Dendritic cell treated with granulocyte-macrophage colony-stimulating factor and Interleukin-4, amounts not matched to agents 40 ng/mL and 50 ng/mL, for 4 days (primary cell): ENCODE data around the gene OR6C70.
"Not testable (repeated sequence)": the region's sequence is repeated elsewhere in the genome, so short reads cannot be mapped to it uniquely, and the experiment has no call there.

Experiments
- H3K27ac Mint-ChIP-seq: one replicate; pipeline ENCODE4 v1.8.0; 2022; ENCODE audit warnings: mild to moderate bottlenecking, mixed read lengths
- H3K27me3 Mint-ChIP-seq: one replicate; pipeline ENCODE4 v1.8.0; 2022; ENCODE audit warnings: mild to moderate bottlenecking, mixed read lengths
- H3K36me3 Mint-ChIP-seq: one replicate; pipeline ENCODE4 v1.8.0; 2022; ENCODE audit warnings: low read depth, mixed read lengths
- H3K4me1 Mint-ChIP-seq: one replicate; pipeline ENCODE4 v1.8.0; 2022; ENCODE audit warnings: low read depth, mixed read lengths
- H3K4me3 Mint-ChIP-seq: one replicate; pipeline ENCODE4 v1.8.0; 2022; ENCODE audit warnings: mild to moderate bottlenecking, moderate library complexity, mixed read lengths
- H3K9me3 Mint-ChIP-seq: one replicate; pipeline ENCODE4 v1.8.0; 2022; ENCODE audit warnings: mixed read lengths
- intact Hi-C: fragments of 100-400 bp; cut with micrococcal nuclease; formaldehyde crosslinking; loops from one replicate; pipeline ENCODE4 v1.15.0; 2022

OR6C70 gene

DNA sequence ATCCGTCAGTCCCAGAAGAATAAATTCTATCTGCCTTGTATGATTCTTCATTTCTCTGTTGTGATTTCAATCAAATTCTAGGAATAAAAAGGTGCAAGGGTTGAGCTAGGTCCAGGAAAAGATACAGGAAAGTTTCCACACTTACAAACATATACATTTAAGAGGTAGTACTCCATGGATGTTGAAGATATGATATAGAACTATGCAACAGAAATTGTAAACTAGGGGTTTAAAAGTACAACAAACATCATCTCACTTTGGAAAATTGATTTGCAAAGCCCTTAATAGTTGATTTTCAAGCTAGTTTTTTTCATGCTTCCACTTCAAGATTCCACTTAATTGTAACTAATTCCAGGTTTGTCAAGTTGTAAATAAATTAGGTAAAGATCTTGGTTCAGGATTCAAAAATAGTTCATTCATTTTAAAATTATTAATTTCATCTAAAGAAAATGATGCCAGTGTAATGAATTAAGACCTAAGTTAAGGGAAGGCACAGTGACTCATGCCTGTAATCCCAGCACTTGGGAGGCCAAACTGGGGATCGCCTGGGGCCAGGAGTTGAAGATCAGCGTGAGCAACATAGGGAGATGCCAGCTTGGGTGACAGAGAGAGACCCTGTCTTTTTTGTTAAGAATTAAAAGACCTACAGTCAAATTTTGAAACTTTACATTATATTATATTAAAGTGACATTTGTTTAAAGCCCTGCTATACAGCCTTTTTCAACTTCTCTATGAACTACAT is at the start of gene OR6C70:
TSS of gene OR6C70 (minus strand) at position 51 of the 742 bp plus-strand sequence. CDS start at position 51, 0 bp downstream.
- H3K9me3 Mint-ChIP-seq, result no peaks in the 10 kb centered on the region

DNA sequence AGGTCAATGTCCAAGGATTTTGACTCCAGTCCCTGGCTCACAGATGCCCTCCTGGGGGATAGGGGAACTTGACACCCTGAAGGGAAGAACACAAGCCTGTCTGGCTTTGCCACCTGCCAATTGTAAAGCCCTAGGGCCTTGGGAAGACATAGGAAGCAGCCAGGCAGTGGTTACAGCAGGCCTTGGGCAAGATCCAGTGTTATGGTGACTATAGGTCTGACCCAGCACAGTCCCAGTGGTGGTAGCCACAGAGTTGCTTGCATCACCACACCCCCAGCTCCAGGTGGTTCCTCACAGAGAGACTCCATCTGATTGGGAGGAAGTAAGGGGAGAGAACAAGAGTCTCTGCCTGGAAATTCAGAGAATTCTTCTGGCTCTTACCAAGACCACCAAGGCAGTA is 46.5 kb upstream of the OR6C70 start:
- peaks cover 26% of the 10 kb centered on the region for H3K9me3 Mint-ChIP-seq
- no peak overlapping the region for H3K27ac Mint-ChIP-seq
- no peak overlapping the region for H3K4me3 Mint-ChIP-seq
- H3K36me3 Mint-ChIP-seq, result no peaks in the 10 kb centered on the region
- H3K27me3 Mint-ChIP-seq, result peaks cover 2% of the 10 kb centered on the region
- intact Hi-C loops, result no loop called here
- no peaks in the 10 kb centered on the region for H3K4me1 Mint-ChIP-seq

More for the DNA sequence above, at the start of gene OR6C70:
- peaks cover 25% of the 10 kb centered on the region for H3K4me1 Mint-ChIP-seq
- peaks cover 15% of the 10 kb centered on the region for H3K27me3 Mint-ChIP-seq
- intact Hi-C loops, result no loop called here
- H3K36me3 Mint-ChIP-seq, result no peaks in the 10 kb centered on the region
- no peak within 1 kb of the TSS for H3K27ac Mint-ChIP-seq
- no peak within 1 kb of the TSS for H3K4me3 Mint-ChIP-seq

DNA sequence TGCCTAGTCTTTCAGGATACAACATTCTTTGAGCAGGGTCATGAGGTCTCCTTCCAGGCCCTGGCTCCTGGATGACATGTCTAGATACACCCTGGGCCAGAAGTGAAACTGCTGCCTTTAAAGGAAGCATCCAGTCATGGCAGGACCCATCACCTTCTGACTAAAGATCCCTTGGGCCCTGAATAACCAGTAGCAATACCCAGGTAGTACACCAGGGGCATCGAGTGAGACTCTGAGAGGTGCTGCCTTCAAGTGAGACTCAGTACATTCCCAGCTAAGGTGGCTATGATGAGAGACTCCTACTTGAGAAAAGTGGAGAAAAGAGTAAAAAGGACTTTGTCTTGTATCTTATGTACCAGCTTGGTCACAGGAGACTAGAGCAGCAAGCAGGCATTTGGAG is 45.8 kb upstream of the OR6C70 start:
- Mint-ChIP-seq H3K9me3 (peaks cover 26% of the 10 kb centered on the region), H3K4me3 (no peak overlapping the region)

DNA sequence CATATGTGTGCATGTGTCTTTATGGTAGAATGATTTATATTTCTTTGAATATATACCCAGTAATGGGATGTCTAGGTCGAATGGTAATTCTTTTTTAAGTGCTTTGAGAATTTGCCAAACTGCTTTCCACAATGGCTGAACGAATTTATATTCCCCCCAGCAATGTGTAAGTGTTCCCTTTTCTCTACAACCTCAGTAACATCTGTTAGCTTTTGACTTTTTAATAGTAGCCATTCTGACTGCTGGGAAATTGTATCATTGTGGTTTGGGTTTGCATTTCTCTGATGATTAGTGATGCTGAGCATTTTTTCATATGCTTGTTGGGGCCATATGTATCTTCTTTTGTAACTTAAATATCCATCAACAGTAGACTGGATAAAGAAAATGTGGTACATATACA is 31.7 kb upstream of the OR6C70 start:
- Mint-ChIP-seq H3K9me3 (no peaks in the 10 kb centered on the region), H3K4me1 (no peaks in the 10 kb centered on the region), H3K36me3 (no peaks in the 10 kb centered on the region), H3K27ac (no peak overlapping the region), H3K27me3 (peaks cover 5% of the 10 kb centered on the region), H3K4me3 (no peak overlapping the region)
- intact Hi-C loops, result no loop called here

More for the DNA sequence above, 45.8 kb upstream of the OR6C70 start:
- no peak overlapping the region for H3K27ac Mint-ChIP-seq
- no peaks in the 10 kb centered on the region for H3K4me1 Mint-ChIP-seq
- intact Hi-C loops, result no loop called here
- H3K27me3 Mint-ChIP-seq, result peaks cover 2% of the 10 kb centered on the region
- no peaks in the 10 kb centered on the region for H3K36me3 Mint-ChIP-seq

DNA sequence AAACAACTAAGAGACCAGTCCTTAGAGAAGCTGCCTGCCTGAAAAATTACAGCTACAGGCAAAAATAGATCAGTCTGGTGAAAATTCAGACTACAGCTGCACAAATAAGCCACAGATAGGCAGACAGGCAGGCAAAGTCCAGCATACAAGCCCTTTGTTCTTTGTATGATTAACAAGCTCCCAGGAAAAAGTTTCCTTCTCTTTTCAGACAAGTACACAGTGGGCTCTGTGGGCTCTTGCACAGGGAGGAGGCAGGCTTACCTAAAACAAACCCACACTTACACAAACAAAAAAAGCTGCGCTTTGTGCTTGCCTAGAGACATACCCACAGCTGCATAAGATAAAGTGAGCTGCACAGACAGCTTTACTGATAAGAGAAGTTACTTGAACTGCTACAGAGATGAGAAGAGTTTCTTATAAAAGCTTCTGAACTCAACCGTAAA is 29.9 kb upstream of the OR6C70 start:
- intact Hi-C loops, result no loop called here
- H3K4me1 Mint-ChIP-seq, result no peaks in the 10 kb centered on the region

DNA sequence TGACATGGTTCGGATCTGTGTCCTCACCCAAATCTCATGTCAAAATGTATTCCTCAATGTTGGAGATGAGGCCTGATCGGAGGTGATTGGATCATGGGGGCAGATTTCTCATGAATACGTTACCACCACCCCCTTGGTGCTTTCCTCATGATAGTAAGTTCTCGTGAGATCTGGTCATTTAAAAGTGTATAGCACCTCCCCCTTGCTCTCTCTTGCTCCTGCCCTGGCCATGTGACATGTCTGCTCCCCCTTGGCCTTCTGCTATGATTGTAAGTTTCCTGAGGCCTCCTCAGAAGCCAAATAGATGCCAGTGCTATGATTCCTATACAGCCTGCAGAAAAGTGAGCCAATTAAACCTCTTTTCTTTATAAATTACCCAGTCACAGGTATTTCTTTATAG is 29.3 kb upstream of the OR6C70 start:
- Mint-ChIP-seq H3K9me3 (no peaks in the 10 kb centered on the region), H3K27me3 (peaks cover 5% of the 10 kb centered on the region), H3K4me1 (no peaks in the 10 kb centered on the region), H3K27ac (no peak overlapping the region), H3K4me3 (no peak overlapping the region), H3K36me3 (no peaks in the 10 kb centered on the region)
- intact Hi-C loops, result no loop called here

More for the DNA sequence above, 29.9 kb upstream of the OR6C70 start:
- Mint-ChIP-seq H3K27ac (no peak overlapping the region), H3K9me3 (no peaks in the 10 kb centered on the region), H3K36me3 (no peaks in the 10 kb centered on the region), H3K4me3 (no peak overlapping the region), H3K27me3 (peaks cover 5% of the 10 kb centered on the region)

DNA sequence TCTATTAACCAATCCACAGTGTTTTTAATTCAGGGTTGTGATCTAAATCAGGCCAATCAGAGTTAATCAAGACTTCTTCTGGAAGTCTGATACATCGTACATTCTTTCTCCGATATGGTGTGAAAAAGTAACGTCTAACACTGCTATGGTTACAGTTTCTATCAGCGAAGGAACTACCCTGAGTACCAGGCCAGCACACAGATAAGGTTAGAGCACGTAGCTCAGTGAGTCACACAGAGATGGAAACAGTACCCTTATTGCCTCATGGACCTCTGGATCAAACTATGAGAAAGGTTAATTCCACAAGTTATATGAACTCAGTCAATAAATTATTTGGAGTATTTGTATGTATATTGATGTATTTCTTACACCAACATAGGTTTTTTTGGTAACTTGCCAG is 25.6 kb upstream of the OR6C70 start:
- Mint-ChIP-seq H3K27me3 (peaks cover 9% of the 10 kb centered on the region), H3K4me1 (no peaks in the 10 kb centered on the region), H3K27ac (no peak overlapping the region), H3K9me3 (no peaks in the 10 kb centered on the region), H3K36me3 (no peaks in the 10 kb centered on the region), H3K4me3 (no peak overlapping the region)
- intact Hi-C loops, result no loop called here

DNA sequence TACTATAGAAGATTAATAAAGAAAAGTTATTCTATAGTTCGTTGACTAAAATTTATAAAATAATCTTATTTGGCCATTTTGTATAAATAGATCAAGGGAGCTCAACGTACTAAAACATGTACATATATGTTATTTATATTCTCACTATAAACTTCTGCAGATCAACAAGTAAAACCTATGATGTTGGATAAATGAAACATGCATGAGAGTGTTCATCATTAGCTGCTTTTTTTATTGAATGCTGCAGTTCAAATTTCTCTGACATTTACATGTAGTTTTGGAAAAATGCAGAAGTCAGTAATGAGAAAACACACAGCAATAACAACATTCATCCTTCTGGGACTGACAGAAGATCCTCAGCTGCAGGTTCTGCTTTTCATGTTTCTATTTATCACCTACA is 22.1 kb upstream of the OR6C70 start, which contains the start of gene OR6C68:
TSS of gene OR6C68 (plus strand) at position 301 of the 400 bp plus-strand sequence. CDS start at position 301, 0 bp downstream.
- no peak within 1 kb of the TSS for H3K4me3 Mint-ChIP-seq
- H3K4me1 Mint-ChIP-seq, result no peaks in the 10 kb centered on the region
- H3K27ac Mint-ChIP-seq, result no peak within 1 kb of the TSS

DNA sequence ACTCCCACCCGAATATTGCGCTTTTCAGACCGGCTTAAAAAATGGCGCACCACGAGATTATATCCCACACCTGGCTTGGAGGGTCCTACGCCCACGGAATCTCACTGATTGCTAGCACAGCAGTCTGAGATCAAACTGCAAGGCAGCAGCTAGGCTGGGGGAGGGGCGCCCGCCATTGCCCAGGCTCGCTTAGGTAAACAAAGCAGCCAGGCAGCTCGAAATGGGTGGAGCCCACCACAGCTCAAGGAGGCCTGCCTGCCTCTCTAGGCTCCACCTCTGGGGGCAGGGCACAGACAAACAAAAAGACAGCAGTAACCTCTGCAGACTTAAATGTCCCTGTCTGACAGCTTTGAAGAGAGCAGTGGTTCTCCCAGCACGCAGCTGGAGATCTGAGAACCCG is 14.3 kb upstream of the OR6C70 start:
- intact Hi-C loops, H3K27me3 Mint-ChIP-seq: not testable (repeated sequence)

More for the DNA sequence above, 22.1 kb upstream of the OR6C70 start, which contains the start of gene OR6C68:
- H3K9me3 Mint-ChIP-seq, result no peaks in the 10 kb centered on the region
- H3K27me3 Mint-ChIP-seq, result peaks cover 6% of the 10 kb centered on the region
- H3K36me3 Mint-ChIP-seq, result no peaks in the 10 kb centered on the region
- intact Hi-C loops, result no loop called here

DNA sequence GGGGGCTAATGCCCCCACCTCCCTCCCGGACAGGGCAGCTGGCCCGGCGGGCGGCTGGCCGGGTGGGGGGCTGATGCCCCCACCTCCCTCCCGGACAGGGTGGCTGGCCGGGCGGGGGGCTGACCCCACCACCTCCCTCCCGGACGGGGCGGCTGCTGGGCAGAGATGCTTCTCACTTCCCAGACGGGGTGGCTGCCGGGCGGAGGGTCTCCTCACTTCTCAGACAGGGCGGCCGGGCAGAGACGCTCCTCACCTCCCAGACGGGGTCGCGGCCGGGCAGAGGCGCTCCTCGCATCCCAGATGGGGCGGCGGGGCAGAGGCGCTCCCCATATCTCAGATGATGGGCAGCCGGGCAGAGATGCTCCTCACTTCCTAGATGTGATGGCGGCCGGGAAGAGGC is 9.2 kb upstream of the OR6C70 start:
- H3K36me3 Mint-ChIP-seq, H3K27ac Mint-ChIP-seq, intact Hi-C loops, H3K4me3 Mint-ChIP-seq, H3K9me3 Mint-ChIP-seq, H3K4me1 Mint-ChIP-seq: not testable (repeated sequence)
- peaks cover 13% of the 10 kb centered on the region for H3K27me3 Mint-ChIP-seq

More for the DNA sequence above, 14.3 kb upstream of the OR6C70 start:
- not testable (repeated sequence) for H3K4me3 Mint-ChIP-seq, H3K27ac Mint-ChIP-seq, H3K36me3 Mint-ChIP-seq, H3K4me1 Mint-ChIP-seq, H3K9me3 Mint-ChIP-seq

DNA sequence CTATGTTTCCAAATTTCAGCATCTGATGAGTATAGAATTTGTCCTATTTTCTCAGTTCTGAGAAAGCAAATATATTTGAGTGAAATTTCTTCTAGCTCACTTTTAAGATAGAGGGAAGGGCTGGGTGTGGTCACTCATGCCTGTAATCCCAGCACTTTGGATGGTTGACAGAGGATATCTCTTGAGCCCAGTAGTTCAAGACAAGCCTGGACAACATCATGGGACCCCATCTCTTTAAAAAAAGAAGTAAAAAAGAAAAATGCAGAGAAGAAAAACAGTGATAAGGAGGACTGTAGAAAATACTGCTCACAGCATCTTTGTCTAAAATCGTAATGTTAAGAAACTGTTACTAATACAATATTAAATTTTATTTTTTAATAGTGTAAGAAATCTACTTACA is 2.3 kb upstream of the OR6C70 start:
- intact Hi-C loops, result no loop called here
- Mint-ChIP-seq H3K4me3 (no peak overlapping the region), H3K9me3 (no peaks in the 10 kb centered on the region), H3K27ac (no peak overlapping the region), H3K27me3 (peaks cover 18% of the 10 kb centered on the region), H3K36me3 (no peaks in the 10 kb centered on the region), H3K4me1 (peaks cover 17% of the 10 kb centered on the region)

DNA sequence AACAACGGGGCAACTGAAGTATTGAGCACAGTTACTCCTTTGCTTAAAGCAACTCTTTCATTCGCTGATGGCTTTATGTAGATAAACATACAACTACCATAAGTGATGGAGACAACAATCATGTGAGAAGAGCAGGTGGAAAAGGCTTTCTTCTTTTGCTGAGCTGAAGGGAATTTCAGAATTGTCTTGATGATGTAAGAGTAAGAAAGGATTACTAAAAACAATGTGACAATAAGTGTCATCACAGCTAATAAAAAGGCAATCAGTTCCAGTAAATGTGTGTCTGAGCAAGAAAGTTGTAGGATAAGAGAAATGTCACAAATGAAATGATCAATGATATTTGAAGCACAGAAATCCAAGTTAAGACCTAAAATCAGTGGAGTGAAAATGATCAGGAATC is 647 bp downstream of the OR6C70 start:
- Mint-ChIP-seq H3K4me3 (no peak overlapping the region), H3K9me3 (no peaks in the 10 kb centered on the region), H3K36me3 (no peaks in the 10 kb centered on the region), H3K27ac (no peak overlapping the region), H3K27me3 (peaks cover 15% of the 10 kb centered on the region), H3K4me1 (peaks cover 25% of the 10 kb centered on the region)
- intact Hi-C loops, result no loop called here

DNA sequence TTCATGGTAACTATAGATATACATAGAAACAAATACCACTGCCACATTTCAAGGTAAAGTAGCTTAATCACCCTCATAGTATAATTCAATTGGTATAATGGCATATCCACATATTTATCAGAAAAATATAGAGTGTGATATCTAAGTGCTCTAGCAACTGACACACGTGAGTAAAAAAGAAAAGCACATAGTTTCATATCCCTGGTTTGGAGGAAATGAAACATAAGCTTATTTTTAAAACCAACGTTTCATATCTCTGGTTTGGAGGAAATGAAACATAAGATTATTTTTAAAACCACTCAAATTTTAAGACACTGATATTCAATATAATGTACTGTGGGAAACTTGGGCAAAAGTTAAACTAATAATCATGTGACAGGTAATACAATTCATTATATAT is 2.1 kb downstream of the OR6C70 start:
- Mint-ChIP-seq H3K4me1 (peaks cover 25% of the 10 kb centered on the region), H3K36me3 (no peaks in the 10 kb centered on the region), H3K27me3 (peaks cover 22% of the 10 kb centered on the region), H3K9me3 (no peaks in the 10 kb centered on the region), H3K4me3 (no peak overlapping the region), H3K27ac (no peak overlapping the region)
- intact Hi-C loops, result no loop called here

DNA sequence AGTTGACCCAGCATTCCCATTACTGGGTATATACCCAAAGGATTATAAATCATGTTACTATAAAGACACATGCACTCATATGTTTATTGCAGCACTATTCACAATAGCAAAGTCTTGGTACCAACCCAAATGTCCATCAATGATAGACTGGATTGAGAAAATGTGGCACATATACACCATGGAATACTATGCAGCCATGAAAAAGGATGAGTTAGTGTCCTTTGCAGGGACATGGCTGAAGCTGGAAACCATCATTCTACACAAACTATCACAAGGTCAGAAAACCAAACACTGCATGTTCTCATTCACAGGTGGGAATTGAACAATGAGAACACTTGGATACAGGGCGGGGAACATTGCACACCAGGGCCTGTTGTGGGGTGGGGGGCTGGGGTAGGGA is 5.0 kb downstream of the OR6C70 start:
- H3K9me3 Mint-ChIP-seq, H3K27ac Mint-ChIP-seq, intact Hi-C loops, H3K36me3 Mint-ChIP-seq, H3K4me3 Mint-ChIP-seq: not testable (repeated sequence)
- H3K27me3 Mint-ChIP-seq, result peaks cover 37% of the 10 kb centered on the region
- peaks cover 20% of the 10 kb centered on the region for H3K4me1 Mint-ChIP-seq

DNA sequence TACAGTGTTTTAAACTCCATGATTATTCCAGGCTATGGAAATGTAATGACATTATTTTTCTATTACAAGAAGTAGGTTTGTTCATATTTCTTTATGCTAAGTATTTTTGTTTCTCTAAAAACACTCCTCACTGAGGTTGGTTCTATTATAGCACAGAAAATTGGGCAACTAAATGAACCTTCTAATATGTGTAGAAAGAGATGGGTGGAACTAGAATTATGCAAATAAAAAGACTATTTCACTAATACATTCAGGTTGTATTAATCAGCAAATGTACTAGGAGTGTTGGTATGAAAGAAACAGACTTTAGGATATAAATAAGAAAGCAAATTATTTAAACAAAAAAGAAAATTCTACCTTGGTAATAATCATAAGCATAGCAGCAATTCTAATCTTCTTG is 21.1 kb downstream of the OR6C70 start:
- Mint-ChIP-seq H3K9me3 (no peaks in the 10 kb centered on the region), H3K36me3 (no peaks in the 10 kb centered on the region), H3K4me1 (peaks cover 9% of the 10 kb centered on the region), H3K27ac (no peak overlapping the region), H3K4me3 (no peak overlapping the region), H3K27me3 (peaks cover 2% of the 10 kb centered on the region)
- intact Hi-C loops, result no loop called here
